Lower leg skin (tissue), 3 donors: Measurements from ENCODE around the gene GMCL1.

Experiments used
- POLR2A ChIP-seq, 2 donors: fragments of 450-650 bp; IDR thresholded peaks; one replicate each; pipeline ENCODE4 v1.6.1; 2016 to 2017; ENCODE audit warnings: antibody characterized with exemption in 2 of 2, mild to moderate bottlenecking in 1 of 2, moderate library complexity in 1 of 2
- TF ChIP-seq, protein P1 (sequence below), 3 donors: fragments of 450-650 bp; IDR thresholded peaks; one replicate each; pipeline ENCODE4 v1.5.1; 2016; ENCODE audit warnings: antibody characterized with exemption in 3 of 3, mild to moderate bottlenecking in 3 of 3, moderate library complexity in 2 of 3

DNA sequence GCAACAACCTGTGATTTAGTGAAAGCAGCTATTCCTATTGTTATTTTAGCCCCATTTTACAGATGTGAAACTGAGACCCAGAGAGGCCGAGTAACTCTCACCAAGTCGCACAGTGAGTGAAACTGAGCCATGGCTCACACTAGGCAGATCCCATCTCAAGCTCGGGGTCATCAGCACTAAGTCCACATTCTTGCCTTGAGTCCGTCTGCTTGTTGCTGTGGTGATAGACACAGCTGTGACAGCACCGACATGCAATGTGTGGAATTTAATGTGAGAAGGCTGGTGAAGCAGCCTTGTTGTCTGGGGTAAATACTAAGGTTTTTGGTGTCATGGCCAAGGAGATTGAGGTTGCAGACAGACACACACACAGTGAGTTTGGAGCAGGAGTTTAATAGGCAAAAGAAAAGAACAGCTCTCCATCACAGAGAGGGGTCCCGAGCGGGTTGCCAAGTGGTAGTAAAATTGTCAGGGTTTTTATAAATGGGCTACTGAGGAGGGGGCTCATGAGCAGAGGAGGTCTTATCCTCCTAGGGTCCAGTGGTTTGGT, 40.2 kb upstream of the GMCL1 start:
- TF ChIP-seq, protein P1, sequence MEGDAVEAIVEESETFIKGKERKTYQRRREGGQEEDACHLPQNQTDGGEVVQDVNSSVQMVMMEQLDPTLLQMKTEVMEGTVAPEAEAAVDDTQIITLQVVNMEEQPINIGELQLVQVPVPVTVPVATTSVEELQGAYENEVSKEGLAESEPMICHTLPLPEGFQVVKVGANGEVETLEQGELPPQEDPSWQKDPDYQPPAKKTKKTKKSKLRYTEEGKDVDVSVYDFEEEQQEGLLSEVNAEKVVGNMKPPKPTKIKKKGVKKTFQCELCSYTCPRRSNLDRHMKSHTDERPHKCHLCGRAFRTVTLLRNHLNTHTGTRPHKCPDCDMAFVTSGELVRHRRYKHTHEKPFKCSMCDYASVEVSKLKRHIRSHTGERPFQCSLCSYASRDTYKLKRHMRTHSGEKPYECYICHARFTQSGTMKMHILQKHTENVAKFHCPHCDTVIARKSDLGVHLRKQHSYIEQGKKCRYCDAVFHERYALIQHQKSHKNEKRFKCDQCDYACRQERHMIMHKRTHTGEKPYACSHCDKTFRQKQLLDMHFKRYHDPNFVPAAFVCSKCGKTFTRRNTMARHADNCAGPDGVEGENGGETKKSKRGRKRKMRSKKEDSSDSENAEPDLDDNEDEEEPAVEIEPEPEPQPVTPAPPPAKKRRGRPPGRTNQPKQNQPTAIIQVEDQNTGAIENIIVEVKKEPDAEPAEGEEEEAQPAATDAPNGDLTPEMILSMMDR (IDR thresholded peaks at IDR 0.05) = peak in 1 of 3 donors; percentile 24
- TF ChIP-seq POLR2A (IDR thresholded peaks at IDR 0.05) = no peak
